Germinal center (tissue), 1 donor: Measurements from ENCODE around the gene ARSG.

ENCODE experiments used
- DNase-seq: peaks from one replicate; pipeline ENCODE4 v3.0.0; 2012; ENCODE audit warnings: mixed read lengths, low spot score

The ARSG gene

GRCh38 chr17:68453991-68454665 is 162.8 kb downstream of the ARSG start:
- no peak for DNase-seq

DNA sequence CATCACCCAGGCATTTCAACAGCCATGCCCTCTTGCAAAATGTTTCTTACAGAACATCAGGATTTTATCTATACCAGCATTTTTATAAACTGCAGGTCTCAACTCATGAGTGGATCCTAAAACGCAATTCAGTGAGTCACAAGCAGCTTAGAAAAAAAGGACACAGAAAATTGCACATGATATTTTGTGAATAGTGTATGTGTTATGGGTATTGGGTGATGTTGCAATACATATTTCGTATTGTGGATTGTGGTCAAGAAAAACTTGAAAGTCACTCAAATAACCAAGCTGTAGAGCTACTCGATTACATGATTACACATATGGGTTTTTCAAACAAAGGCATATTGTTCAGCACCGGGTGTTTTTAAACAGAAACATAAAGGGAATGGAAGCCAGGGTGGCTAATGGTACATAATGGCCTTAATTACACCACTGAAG is 164.6 kb downstream of the ARSG start:
- no peak for DNase-seq

DNA sequence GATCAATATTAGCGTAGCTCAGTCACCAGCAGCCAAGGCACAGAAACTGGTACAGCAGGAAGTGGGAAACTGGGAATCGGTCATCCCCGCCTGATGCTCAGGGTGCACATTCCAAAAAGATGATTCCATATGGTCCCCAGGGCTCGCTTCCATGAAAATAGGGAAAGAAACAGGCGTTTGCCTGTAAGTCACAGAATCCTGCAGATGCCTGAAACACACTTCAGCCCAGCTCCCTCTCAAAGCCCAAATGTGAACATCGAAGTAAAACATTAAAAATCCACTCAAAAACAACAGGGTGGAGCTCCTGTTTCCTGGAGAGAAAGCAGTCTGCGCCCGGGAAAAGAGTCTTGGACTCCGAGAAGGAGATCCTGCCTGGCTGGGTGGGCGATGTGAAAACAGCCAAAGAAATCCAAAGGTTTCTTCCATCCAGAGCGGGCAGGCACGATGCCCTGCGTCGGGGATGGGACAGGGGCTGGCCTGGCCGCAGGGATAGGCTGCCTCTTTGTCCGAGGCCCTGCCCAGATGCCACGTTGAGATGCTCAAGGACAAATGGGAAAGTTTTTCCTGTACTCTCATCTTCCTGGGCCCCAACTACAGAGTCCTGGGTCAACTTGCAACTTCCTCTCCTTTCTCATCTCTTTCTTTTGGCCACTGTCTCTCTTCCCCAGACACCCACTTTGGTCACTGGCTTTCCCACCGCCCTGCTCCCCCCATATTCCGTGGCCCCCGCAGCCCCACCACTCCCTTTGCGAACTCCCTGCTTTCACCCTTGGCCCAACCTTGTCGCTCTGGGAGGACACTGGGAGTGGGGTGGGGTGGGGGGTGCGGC is 165.3 kb downstream of the ARSG start:
- DNase-seq: no peak

DNA sequence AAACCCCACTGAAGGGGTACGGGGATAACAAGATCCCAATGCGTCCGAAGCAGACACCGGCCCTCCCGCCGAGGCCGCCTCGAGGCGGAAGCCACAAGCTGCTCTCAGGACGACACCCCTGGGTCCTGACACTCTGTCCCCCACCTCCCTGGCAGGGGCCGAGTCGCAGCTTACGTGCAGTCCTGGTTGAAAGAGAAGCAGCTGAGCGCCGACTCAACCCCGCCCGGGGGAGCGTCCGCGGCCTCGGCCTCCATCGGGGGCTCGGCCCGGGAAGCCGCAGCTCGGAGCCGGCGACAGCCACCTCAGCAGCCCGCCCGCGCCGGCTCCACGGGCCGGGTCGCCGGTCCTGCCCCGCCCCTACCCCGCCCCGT is 165.9 kb downstream of the ARSG start, which contains the start of gene WIPI1:
TSS of gene WIPI1 (minus strand) at position 329 of the 371 bp plus-strand sequence. CDS start at position 254, 75 bp downstream.
- DNase-seq: no peak

DNA sequence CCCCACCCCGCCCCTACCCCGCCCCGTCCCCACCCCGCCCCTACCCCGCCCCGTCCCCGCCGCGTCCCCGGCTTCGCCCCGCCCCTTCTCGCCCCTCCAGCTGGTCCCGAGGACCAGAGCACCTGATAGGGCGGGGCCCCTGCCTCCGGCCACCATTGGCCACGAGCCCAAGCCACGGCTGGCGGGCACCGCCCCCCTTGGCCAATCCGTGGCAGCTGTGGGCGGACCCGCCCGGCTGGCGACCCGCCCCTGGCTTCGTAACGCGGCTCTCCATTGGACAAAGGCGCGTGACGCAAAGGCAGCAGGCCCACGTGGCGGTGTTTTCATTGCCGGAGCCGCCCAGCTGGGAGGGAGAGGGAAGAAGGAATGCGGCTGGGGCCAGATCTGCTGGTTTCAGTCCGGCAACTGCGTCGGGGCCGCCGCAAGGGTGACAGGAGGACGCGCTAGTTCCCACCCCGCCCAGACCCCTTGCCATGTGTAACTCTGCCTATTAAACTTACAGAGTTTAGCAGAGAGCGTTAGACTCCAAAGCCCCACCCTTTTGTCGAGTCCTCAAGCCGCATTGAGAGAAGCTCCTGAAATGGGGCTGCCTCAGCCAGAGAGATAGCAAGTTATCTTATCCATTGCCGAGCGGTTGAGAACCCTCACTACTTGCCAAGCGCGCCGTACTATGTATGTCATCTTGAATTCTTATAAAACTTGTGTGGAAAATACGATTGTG is 166.4 kb downstream of the ARSG start:
- DNase-seq: peak; percentile 99

DNA sequence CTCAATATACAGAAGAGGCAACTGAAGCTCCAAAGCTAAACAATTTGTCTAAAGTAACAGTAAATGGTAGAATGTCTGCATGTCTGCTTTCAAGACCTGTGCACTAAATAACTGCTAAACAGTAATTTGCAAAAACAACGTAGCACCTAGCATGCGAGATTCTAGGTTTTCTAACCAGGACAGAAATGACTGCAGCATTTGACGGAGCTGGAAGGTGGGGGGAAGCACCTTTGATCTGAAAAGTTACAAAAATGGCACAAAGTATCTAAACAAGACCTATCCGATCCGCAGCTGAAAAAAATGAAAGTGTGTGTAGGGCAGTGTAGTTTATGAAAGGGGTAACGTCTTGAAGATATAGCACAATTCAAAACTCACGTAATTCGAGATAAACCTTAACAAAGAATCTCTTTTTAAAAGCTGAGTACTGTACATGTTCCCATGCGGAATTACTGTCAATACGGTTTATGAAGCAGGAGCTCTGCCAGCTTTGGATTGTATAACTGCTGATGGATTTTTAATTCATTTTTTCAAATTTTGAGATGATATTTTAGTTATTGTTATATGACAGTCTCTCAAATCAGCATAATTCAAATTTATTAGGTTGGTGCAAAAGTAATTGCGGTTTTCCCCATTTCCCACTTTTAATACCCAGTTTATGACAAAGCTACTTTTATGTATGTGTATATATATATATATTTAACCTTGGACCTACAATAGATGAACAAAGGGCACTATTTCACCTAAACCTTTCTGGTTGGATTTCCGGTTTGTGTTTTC is 167.2 kb downstream of the ARSG start:
- DNase-seq: no peak

- no peak for DNase-seq
These were observed 167.8 kb downstream of the ARSG start for GRCh38 chr17:68459037-68459639.

- DNase-seq: no peak
These were observed 168.9 kb downstream of the ARSG start for GRCh38 chr17:68460146-68460545.

- no peak for DNase-seq
These were observed 169.4 kb downstream of the ARSG start for GRCh38 chr17:68460715-68461114.

DNA sequence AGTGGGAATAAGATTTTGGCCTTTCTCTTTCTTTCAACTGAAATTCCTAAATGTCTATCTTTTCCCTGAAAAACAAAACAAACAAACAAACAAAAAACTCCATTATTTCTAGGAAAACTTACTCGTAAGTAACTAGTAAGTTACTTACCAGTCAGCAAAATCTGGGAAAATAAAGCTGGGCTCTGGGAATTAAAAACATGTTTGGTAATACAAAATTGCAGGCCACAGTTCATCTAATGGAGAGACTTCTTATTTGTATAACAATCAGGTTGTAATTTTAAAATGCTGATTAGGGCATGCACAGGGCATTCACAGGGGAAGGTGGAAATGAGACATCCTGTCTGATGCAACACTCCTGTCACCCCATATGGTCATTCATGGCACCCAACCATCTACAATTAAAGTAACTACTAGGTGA is 169.8 kb downstream of the ARSG start:
- DNase-seq: no peak

- no peak for DNase-seq
These were observed 170.3 kb downstream of the ARSG start for GRCh38 chr17:68461589-68461988.

DNA sequence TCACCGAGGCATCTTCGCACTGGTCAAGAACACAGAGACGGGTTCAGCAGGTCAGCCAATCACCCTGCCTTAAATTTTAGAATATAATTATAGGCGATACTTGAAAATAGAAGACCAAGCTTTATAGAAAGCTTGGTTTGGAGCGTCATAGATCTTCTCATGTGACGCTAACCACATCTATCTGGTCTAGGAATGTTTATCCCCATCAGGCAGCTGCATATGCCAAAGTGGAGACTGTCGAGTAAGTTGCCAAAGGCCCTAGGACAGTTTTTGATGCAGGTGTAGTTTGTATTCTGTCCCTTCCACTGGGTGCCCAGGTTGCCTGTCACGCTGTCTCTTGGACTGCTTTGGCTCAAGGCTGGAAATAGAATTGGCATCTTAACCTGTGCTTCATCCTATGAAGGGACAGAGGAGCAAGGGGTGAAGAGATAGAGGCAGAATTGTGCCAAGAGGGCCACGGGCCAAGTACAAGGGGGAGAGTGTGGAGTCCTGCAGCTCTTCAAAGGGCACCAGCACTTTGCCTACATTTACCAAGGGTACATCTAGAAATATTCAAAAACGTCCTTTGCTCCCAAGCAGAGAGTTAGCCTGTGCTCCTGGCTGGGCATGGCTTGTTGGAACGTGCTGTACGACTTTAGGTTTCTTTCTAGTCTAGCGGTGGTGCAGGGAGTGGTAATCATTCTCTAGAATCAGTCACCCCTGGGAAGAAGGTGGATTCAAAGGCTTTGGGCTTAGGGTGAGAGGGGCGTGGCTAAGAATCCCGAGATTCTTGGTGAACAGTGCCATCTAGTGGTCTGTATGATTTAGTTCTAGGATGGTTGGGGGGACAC is 171.3 kb downstream of the ARSG start:
- peak; percentile 66 for DNase-seq

- DNase-seq: no peak
These were observed 172.1 kb downstream of the ARSG start for GRCh38 chr17:68463211-68464019.

GRCh38 chr17:68468334-68468733 is 177.0 kb downstream of the ARSG start:
- no peak for DNase-seq

GRCh38 chr17:68468788-68469187 is 177.5 kb downstream of the ARSG start:
- DNase-seq: no peak
